Activated B cell treated with CpG ODN at 0.5 μM for 24 hours (primary cell): Measurements from ENCODE around the gene FAM168B. TPM values are rescaled to one million over a fixed set of nuclear protein-coding genes. Genes with fewer than 3 reads are reported as not detected.

ENCODE experiments used
- ATAC-seq: fragments of 200-7000 bp; cut with Tn5 transposase; one replicate; pipeline ENCODE4 v1.10.0; 2021; ENCODE audit warnings: low read depth, mild to moderate bottlenecking, moderate library complexity
- CTCF ChIA-PET: fragments of 350-600 bp; sonication (Branson Sonifier 250); formaldehyde crosslinking; loops from one replicate; lab custom pipeline; 2021; ENCODE audit warnings: antibody characterized with exemption; lab: Charles Lee
- POLR2A ChIA-PET: fragments of 350-600 bp; sonication (Branson Sonifier 250); formaldehyde crosslinking; loops from one replicate; lab custom pipeline; 2021; ENCODE audit warnings: antibody characterized with exemption; lab: Charles Lee
- DNase-seq: peaks from one replicate; pipeline ENCODE4 v3.0.0; 2022
- H3K27ac Mint-ChIP-seq: one replicate; pipeline ENCODE4 v1.8.0; 2020; ENCODE audit warnings: mixed read lengths
- H3K27me3 Mint-ChIP-seq: one replicate; pipeline ENCODE4 v1.8.0; 2021; ENCODE audit warnings: mixed read lengths
- H3K36me3 Mint-ChIP-seq: one replicate; pipeline ENCODE4 v1.8.0; 2021; ENCODE audit warnings: low read depth, mixed read lengths
- H3K4me1 Mint-ChIP-seq: one replicate; pipeline ENCODE4 v1.8.0; 2021; ENCODE audit warnings: mixed read lengths
- H3K4me3 Mint-ChIP-seq: one replicate; pipeline ENCODE4 v1.8.0; 2020; ENCODE audit warnings: mild to moderate bottlenecking, mixed read lengths
- H3K9me3 Mint-ChIP-seq: one replicate; pipeline ENCODE4 v1.8.0; 2020; ENCODE audit warnings: mixed read lengths
- intact Hi-C: fragments of 100-400 bp; cut with micrococcal nuclease; formaldehyde crosslinking; loops from one replicate; pipeline ENCODE4 v1.15.1; 2024
- total RNA-seq: library from RNA; stranded (reverse); gene quantifications from 2 replicates; pipeline ENCODE4 v1.2.3, GENCODE V29; 2022
- TF ChIP-seq, protein P1 (sequence below): fragments of 200-600 bp; IDR thresholded peaks from one replicate; pipeline ENCODE4 v1.8.0; 2022; ENCODE audit warnings: antibody characterized with exemption, mild to moderate bottlenecking

Gene FAM168B
- total RNA-seq, 1 donor from 2014 or later: 62.5 TPM

GRCh38 chr2:131056204-131056931 is 36.9 kb downstream of the FAM168B start:
- no peak overlapping the region for H3K27ac Mint-ChIP-seq
- H3K36me3 Mint-ChIP-seq: peaks cover 85% of the 10 kb centered on the region
- no peaks in the 10 kb centered on the region for H3K4me1 Mint-ChIP-seq
- H3K27me3 Mint-ChIP-seq: no peaks in the 10 kb centered on the region
- POLR2A ChIA-PET: no interaction called here
- TF ChIP-seq, protein P1, sequence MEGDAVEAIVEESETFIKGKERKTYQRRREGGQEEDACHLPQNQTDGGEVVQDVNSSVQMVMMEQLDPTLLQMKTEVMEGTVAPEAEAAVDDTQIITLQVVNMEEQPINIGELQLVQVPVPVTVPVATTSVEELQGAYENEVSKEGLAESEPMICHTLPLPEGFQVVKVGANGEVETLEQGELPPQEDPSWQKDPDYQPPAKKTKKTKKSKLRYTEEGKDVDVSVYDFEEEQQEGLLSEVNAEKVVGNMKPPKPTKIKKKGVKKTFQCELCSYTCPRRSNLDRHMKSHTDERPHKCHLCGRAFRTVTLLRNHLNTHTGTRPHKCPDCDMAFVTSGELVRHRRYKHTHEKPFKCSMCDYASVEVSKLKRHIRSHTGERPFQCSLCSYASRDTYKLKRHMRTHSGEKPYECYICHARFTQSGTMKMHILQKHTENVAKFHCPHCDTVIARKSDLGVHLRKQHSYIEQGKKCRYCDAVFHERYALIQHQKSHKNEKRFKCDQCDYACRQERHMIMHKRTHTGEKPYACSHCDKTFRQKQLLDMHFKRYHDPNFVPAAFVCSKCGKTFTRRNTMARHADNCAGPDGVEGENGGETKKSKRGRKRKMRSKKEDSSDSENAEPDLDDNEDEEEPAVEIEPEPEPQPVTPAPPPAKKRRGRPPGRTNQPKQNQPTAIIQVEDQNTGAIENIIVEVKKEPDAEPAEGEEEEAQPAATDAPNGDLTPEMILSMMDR: no peak
- ATAC-seq: no peak
- H3K4me3 Mint-ChIP-seq: no peak overlapping the region
- DNase-seq: no peak
- CTCF ChIA-PET: no interaction called here
- no peaks in the 10 kb centered on the region for H3K9me3 Mint-ChIP-seq
- intact Hi-C loops: no loop called here

DNA sequence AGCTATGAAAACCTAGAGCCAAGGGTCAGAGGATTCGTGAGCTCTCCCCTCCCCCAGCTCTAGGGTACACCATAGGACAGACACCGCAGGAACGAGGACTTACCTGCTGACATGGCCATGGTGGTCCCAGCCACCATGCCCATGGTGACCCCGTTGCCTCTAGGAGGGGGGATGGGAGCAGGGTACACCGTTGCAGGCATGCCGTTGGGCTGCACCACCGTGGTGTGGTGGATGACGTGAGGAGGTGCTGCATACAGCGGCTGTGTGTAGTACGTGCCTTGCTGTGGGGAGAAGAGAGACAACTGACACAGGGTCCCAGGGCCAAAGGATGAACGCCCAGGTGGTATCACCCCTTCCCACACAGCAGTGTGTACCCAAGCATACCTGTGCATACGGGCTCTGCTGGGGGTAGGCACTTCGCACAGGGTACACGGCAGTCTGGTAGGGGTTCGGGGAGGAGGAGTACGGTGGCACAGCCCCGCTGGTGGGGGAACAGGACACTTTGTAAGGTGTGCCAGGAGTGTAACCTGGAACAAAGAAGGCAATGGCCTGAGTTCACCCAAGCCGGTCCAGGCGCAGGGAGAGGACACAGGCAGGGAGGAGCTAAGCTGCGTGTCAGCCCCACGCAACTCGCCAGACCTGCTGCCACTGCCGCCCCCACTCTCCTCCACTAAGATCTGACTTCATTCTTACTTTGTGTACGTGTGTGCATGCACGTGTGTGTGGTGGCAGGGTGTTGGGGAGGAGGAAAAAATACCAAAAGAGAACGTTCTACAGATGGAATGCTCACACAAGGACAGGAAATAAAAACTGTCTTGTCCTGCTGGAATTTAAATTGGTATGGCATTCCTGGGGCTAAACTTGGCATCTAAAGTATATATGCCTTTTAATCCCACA is 37.8 kb downstream of the FAM168B start:
- peaks cover 88% of the 10 kb centered on the region for H3K36me3 Mint-ChIP-seq
- H3K27me3 Mint-ChIP-seq: no peaks in the 10 kb centered on the region
- no peak for ATAC-seq
- intact Hi-C loops: no loop called here
- H3K4me3 Mint-ChIP-seq: no peak overlapping the region
- no peak for DNase-seq
- ChIA-PET POLR2A (no interaction called here), CTCF (no interaction called here)
- no peaks in the 10 kb centered on the region for H3K9me3 Mint-ChIP-seq
- TF ChIP-seq, protein P1: no peak
- no peak overlapping the region for H3K27ac Mint-ChIP-seq
- H3K4me1 Mint-ChIP-seq: no peaks in the 10 kb centered on the region

- ATAC-seq (no peak), DNase-seq (no peak)
- no peak overlapping the region for H3K27ac Mint-ChIP-seq
- peaks cover 3% of the 10 kb centered on the region for H3K4me1 Mint-ChIP-seq
- no peak overlapping the region for H3K4me3 Mint-ChIP-seq
- peaks cover 92% of the 10 kb centered on the region for H3K36me3 Mint-ChIP-seq
- TF ChIP-seq, protein P1: no peak
- H3K9me3 Mint-ChIP-seq: no peaks in the 10 kb centered on the region
- ChIA-PET POLR2A (no interaction called here), CTCF (no interaction called here)
- intact Hi-C loops: no loop called here
- no peaks in the 10 kb centered on the region for H3K27me3 Mint-ChIP-seq
These were observed 38.8 kb downstream of the FAM168B start for GRCh38 chr2:131054488-131054887.

DNA sequence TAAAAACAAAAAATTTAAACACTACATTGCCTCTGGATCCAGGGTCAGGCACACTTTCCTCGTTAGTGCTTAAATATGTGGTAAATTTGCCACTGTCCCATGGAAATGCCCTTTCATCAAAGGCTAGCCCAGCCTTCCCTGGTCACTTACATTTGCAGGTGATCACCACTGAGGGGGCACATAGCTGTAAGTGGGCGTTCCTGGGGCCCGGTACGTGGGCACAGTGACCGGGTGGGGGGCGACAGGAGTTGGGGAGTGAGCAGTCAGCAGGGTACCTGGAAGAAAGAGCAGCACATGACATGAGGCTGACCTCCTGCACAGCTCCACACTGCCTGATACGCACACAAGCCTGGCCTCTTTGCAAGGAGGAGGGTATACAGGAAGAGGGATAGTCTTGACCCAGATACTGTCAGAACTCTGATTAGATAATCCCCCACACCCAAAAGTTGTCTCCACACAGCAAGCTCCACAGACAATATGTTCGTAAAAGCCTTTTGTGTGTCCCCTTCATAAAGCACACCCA is 40.5 kb downstream of the FAM168B start:
- DNase-seq (no peak), ATAC-seq (no peak)
- POLR2A ChIA-PET: no interaction called here
- Mint-ChIP-seq H3K4me3 (no peak overlapping the region), H3K9me3 (no peaks in the 10 kb centered on the region), H3K4me1 (peaks cover 3% of the 10 kb centered on the region), H3K27ac (no peak overlapping the region), H3K36me3 (peaks cover 92% of the 10 kb centered on the region), H3K27me3 (no peaks in the 10 kb centered on the region)
- TF ChIP-seq, protein P1: no peak
- intact Hi-C loops: no loop called here
- CTCF ChIA-PET: no interaction called here

- peaks cover 90% of the 10 kb centered on the region for H3K36me3 Mint-ChIP-seq
- H3K9me3 Mint-ChIP-seq: no peaks in the 10 kb centered on the region
- H3K4me1 Mint-ChIP-seq: peaks cover 3% of the 10 kb centered on the region
- H3K27me3 Mint-ChIP-seq: no peaks in the 10 kb centered on the region
- intact Hi-C loops: no loop called here
- CTCF ChIA-PET: no interaction called here
- no peak overlapping the region for H3K4me3 Mint-ChIP-seq
- no peak for DNase-seq
- no peak overlapping the region for H3K27ac Mint-ChIP-seq
- TF ChIP-seq, protein P1: no peak
- no peak for ATAC-seq
- POLR2A ChIA-PET: no interaction called here
These were observed 42.4 kb downstream of the FAM168B start for GRCh38 chr2:131050896-131051295.
